Panc1 (cell line): ENCODE data around the gene TNFRSF21. TPM values are rescaled to one million over a fixed set of nuclear protein-coding genes. Genes with fewer than 3 reads are reported as not detected.

Experiments
- ATAC-seq: fragments of 200-7000 bp; cut with Tn5 transposase; 2 replicates; pipeline ENCODE4 v1.9.1; 2020; ENCODE audit warnings: mild to moderate bottlenecking, moderate library complexity
- BruUV-seq: library from RNA; stranded (reverse); fragments of 400-500 nt; replicated peaks from 2 replicates; lab custom pipeline; 2021; lab: Mats Ljungman, UMichigan
- CTCF ChIA-PET: fragments of 300-600 bp; sonication (Branson Sonifier 250); formaldehyde crosslinking; loops from one replicate; lab custom pipeline; 2022; ENCODE audit warnings: antibody characterized with exemption; lab: Charles Lee
- POLR2A ChIA-PET: fragments of 300-600 bp; sonication (Branson Sonifier 250); formaldehyde crosslinking; loops from one replicate; lab custom pipeline; 2022; ENCODE audit warnings: antibody characterized with exemption; lab: Charles Lee
- DNase-seq: peaks from one replicate; pipeline ENCODE4 v3.0.0-alpha.2; 2010; ENCODE audit warnings: low read depth, low spot score
- H3K27ac ChIP-seq: 2 replicates; pipeline ENCODE4 v1.5.1; 2011; ENCODE audit warnings: mild to moderate bottlenecking, low read length, inconsistent platforms
- H3K27me3 ChIP-seq: fragments of 200-500 bp; sonication (Bioruptor generic); 2 replicates; pipeline ENCODE4 v1.6.0; 2014; ENCODE audit warnings: low read length, inconsistent platforms; ENCODE audit not compliant: control insufficient read depth, insufficient read depth
- H3K36me3 ChIP-seq: fragments of 200-500 bp; sonication (Bioruptor generic); 2 replicates; pipeline ENCODE4 v1.5.1; 2014; ENCODE audit warnings: inconsistent platforms, mild to moderate bottlenecking, low read length, moderate library complexity; ENCODE audit not compliant: control insufficient read depth, insufficient read depth
- H3K4me1 ChIP-seq: 2 replicates; pipeline ENCODE4 v1.5.1; 2011; ENCODE audit warnings: inconsistent platforms, mild to moderate bottlenecking, low read length, moderate library complexity; ENCODE audit not compliant: control insufficient read depth, insufficient read depth
- H3K4me3 ChIP-seq, 2 experiments: 2 replicates each; pipeline ENCODE4 v1.5.1; 2011 to 2012; ENCODE audit warnings: low read depth in 2 of 2, low read length in 2 of 2, mild to moderate bottlenecking in 2 of 2, inconsistent platforms in 1 of 2, moderate library complexity in 1 of 2
- H3K9me3 ChIP-seq: fragments of 200-500 bp; sonication (Bioruptor generic); 2 replicates; pipeline ENCODE4 v1.5.1; 2014; ENCODE audit warnings: low read depth, mild to moderate bottlenecking, inconsistent platforms, low read length, moderate library complexity; ENCODE audit not compliant: control insufficient read depth, insufficient read depth
- CTCF ChIP-seq: fragments of 450-650 bp; IDR thresholded peaks from 2 replicates; pipeline ENCODE4 v1.5.1; 2017; ENCODE audit warnings: mild to moderate bottlenecking
- POLR2AphosphoS5 ChIP-seq: IDR thresholded peaks from 2 replicates; pipeline ENCODE4 v1.6.1; 2012; ENCODE audit warnings: mild to moderate bottlenecking, low read depth, low read length, moderate library complexity
- REST ChIP-seq, 2 experiments: IDR thresholded peaks; 2 replicates each; pipeline ENCODE4 v1.6.1; 2011 to 2012; ENCODE audit warnings: low read depth in 2 of 2, control low read depth in 1 of 2, low read length in 1 of 2, mild to moderate bottlenecking in 1 of 2, moderate library complexity in 1 of 2; ENCODE audit not compliant: insufficient read depth in 1 of 2
- SIN3A ChIP-seq: IDR thresholded peaks from 2 replicates; pipeline ENCODE4 v1.6.1; 2012; ENCODE audit warnings: low read depth, mild to moderate bottlenecking, low read length, moderate library complexity, borderline replicate concordance; ENCODE audit not compliant: insufficient read depth
- TCF7L2 ChIP-seq: IDR thresholded peaks from 2 replicates; pipeline ENCODE4 v1.6.1; 2011; ENCODE audit warnings: mild to moderate bottlenecking, low read depth, low read length, inconsistent platforms
- in situ Hi-C: cut with HindIII; loops from 2 replicates; pipeline ENCODE4 v1.10.0; 2016; ENCODE audit warnings: low sequenced_read_pairs, low pct_unique_long_range_greater_than_20kb
- intact Hi-C: fragments of 100-400 bp; cut with micrococcal nuclease; formaldehyde crosslinking; loops from one replicate; pipeline ENCODE4 v1.10.0; 2022; ENCODE audit not compliant: unreplicated experiment
- total RNA-seq: library from RNA; stranded (reverse); gene quantifications from one replicate; pipeline ENCODE4 v1.2.1, GENCODE V29; 2021; ENCODE audit not compliant: unreplicated experiment

TNFRSF21 gene
- total RNA-seq, 1 experiment from 2014 or later, result 76.0 TPM

- peaks cover 14% of the 10 kb centered on the region; the same call in 1 of the 2 replicates for H3K4me1 ChIP-seq
- in situ Hi-C loops (no loop called here), intact Hi-C loops (no loop called here)
- H3K36me3 ChIP-seq, result 0 out of 2 replicates have a peak, but pooled peaks cover 2% of the 10 kb centered on the region
- CTCF ChIA-PET, result interaction anchor here (0.6 kb wide), 1 partner anchor 73 kb away, joined by 3 read pairs; no protein-coding TSS in a partner anchor
- no peak overlapping the region for H3K4me3 ChIP-seq
- peak overlapping the region; percentile 6; the same call in 1 of the 2 replicates for H3K27ac ChIP-seq
- ATAC-seq (peak; percentile 47; the same call in 1 of the 2 replicates), DNase-seq (no peak)
- no TSS peak for BruUV-seq
- H3K27me3 ChIP-seq, result no peaks in the 10 kb centered on the region
- no peaks in the 10 kb centered on the region for H3K9me3 ChIP-seq
- TF ChIP-seq TCF7L2, result no peak
- no peak for TF ChIP-seq REST (IDR thresholded peaks at IDR 0.05; ENCODE audit: insufficient read depth in 1 of 2, low read depth in 2 of 2, low read length in 1 of 2)
- no peak for TF ChIP-seq POLR2AphosphoS5
- TF ChIP-seq SIN3A, result no peak
- TF ChIP-seq CTCF, result no peak
- POLR2A ChIA-PET, result no interaction called here
These were observed 73.5 kb downstream of the TNFRSF21 start for GRCh38 chr6:47235964-47236760.

- BruUV-seq, result no TSS peak
- no peak for ATAC-seq
These were observed 74.3 kb downstream of the TNFRSF21 start for GRCh38 chr6:47235421-47235820.

More at GRCh38 chr6:47235421-47235820, 74.3 kb downstream of the TNFRSF21 start:
- TF ChIP-seq TCF7L2, result no peak
- TF ChIP-seq CTCF, result no peak
- TF ChIP-seq SIN3A, result no peak
- TF ChIP-seq REST (IDR thresholded peaks at IDR 0.05; ENCODE audit: insufficient read depth in 1 of 2, low read depth in 2 of 2, low read length in 1 of 2), result no peak
- TF ChIP-seq POLR2AphosphoS5, result no peak
- H3K4me3 ChIP-seq, result no peak overlapping the region
- intact Hi-C loops (no loop called here), in situ Hi-C loops (no loop called here)
- H3K4me1 ChIP-seq, result peaks cover 14% of the 10 kb centered on the region; the same call in 1 of the 2 replicates
- ChIA-PET CTCF (interaction anchor here (0.6 kb wide), 1 partner anchor 123 kb away, joined by 5 read pairs; no protein-coding TSS in a partner anchor), POLR2A (interaction anchor here (0.6 kb wide), 1 partner anchor 370 kb away, joined by 4 read pairs; no protein-coding TSS in a partner anchor)
- H3K27ac ChIP-seq, result peak overlapping the region; percentile 2
- no peak for DNase-seq
- H3K9me3 ChIP-seq, result no peaks in the 10 kb centered on the region
- no peaks in the 10 kb centered on the region for H3K27me3 ChIP-seq
- H3K36me3 ChIP-seq, result 0 out of 2 replicates have a peak, but pooled peaks cover 2% of the 10 kb centered on the region
